CD14-positive monocyte (primary cell): ENCODE data around the gene VWA5B1. TPM values are rescaled to one million over a fixed set of nuclear protein-coding genes. Genes with fewer than 3 reads are reported as not detected.

ENCODE experiments used
- DNase-seq, 3 donors: peaks; one replicate each; pipeline ENCODE4 v3.0.0-alpha.2; 2011 to 2022
- H2AFZ ChIP-seq: 2 replicates; pipeline ENCODE4 v1.6.0; 2012; ENCODE audit warnings: mild to moderate bottlenecking, low read depth, low read length, inconsistent platforms; ENCODE audit not compliant: insufficient read depth, poor library complexity, severe bottlenecking
- H3K27ac ChIP-seq, 2 donors: 1 replicate in 1 of 2; 2 replicates in 1 of 2; pipeline ENCODE4 v1.5.1; 2012 to 2013; ENCODE audit warnings: low read length in 2 of 2, control low read depth in 1 of 2, inconsistent platforms in 1 of 2, low read depth in 1 of 2, mild to moderate bottlenecking in 1 of 2
- H3K27me3 ChIP-seq, 2 donors: one replicate each; pipeline versions ENCODE4 v1.6.0 to v1.6.1; 2011 to 2013; ENCODE audit warnings: low read length in 2 of 2; ENCODE audit not compliant: control insufficient read depth in 2 of 2, insufficient read depth in 2 of 2
- H3K36me3 ChIP-seq, 2 donors: replicated peaks in 1 of 2; 1 replicate in 1 of 2; 2 replicates in 1 of 2; pipeline versions ENCODE4 v1.5.1 to v1.6.1; 2012 to 2013; ENCODE audit warnings: low read length in 2 of 2, control low read depth in 1 of 2, inconsistent platforms in 1 of 2, mild to moderate bottlenecking in 1 of 2; ENCODE audit not compliant: insufficient read depth in 2 of 2, control insufficient read depth in 1 of 2
- H3K4me1 ChIP-seq, 2 donors: 1 replicate in 1 of 2; 2 replicates in 1 of 2; pipeline versions ENCODE4 v1.5.1 to v1.6.1; 2012 to 2013; ENCODE audit warnings: low read length in 2 of 2, control low read depth in 1 of 2, inconsistent platforms in 1 of 2, mild to moderate bottlenecking in 1 of 2, moderate library complexity in 1 of 2; ENCODE audit not compliant: insufficient read depth in 2 of 2, control insufficient read depth in 1 of 2
- H3K4me2 ChIP-seq: replicated peaks from 2 replicates; pipeline ENCODE3; 2012; ENCODE audit warnings: low read length, moderate library complexity, mild to moderate bottlenecking; ENCODE audit not compliant: poor library complexity, severe bottlenecking; ENCODE audit errors: extremely low read depth
- H3K4me3 ChIP-seq, 3 experiments: fragments of 200-600 bp in 1 of 3; sonication (generic) in 1 of 3; replicated peaks in 1 of 3; 1 replicate in 2 of 3; 2 replicates in 1 of 3; pipeline ENCODE4 v1.5.1; 2011 to 2013; ENCODE audit warnings: low read length in 3 of 3, mild to moderate bottlenecking in 3 of 3, control low read depth in 2 of 3, low read depth in 2 of 3, inconsistent platforms in 1 of 3, moderate library complexity in 1 of 3
- H3K79me2 ChIP-seq: 2 replicates; pipeline ENCODE4 v1.6.0; 2012; ENCODE audit warnings: mild to moderate bottlenecking, control low read depth, inconsistent platforms, low read length, moderate library complexity; ENCODE audit not compliant: insufficient read depth
- H3K9ac ChIP-seq: 2 replicates; pipeline ENCODE4 v1.6.0; 2017; ENCODE audit warnings: low read length, mild to moderate bottlenecking; ENCODE audit not compliant: insufficient read depth, poor library complexity, severe bottlenecking
- H3K9me3 ChIP-seq, 2 donors: replicated peaks in 1 of 2; 1 replicate in 1 of 2; 2 replicates in 1 of 2; pipeline versions ENCODE4 v1.5.1 to v1.6.1; 2012 to 2013; ENCODE audit warnings: low read length in 2 of 2, control low read depth in 1 of 2; ENCODE audit not compliant: control insufficient read depth in 1 of 2, insufficient read depth in 1 of 2
- H4K20me1 ChIP-seq: 2 replicates; pipeline ENCODE4 v1.6.0; 2012; ENCODE audit warnings: mild to moderate bottlenecking, low read length, control low read depth, moderate library complexity; ENCODE audit not compliant: insufficient read depth
- H3K27ac Mint-ChIP-seq, 7 donors: one replicate each; pipeline ENCODE4 v1.8.0; 2020; ENCODE audit warnings: mild to moderate bottlenecking in 7 of 7, mixed read lengths in 7 of 7, moderate library complexity in 6 of 7, inconsistent platforms in 2 of 7
- H3K27me3 Mint-ChIP-seq, 3 donors: one replicate each; pipeline ENCODE4 v1.8.0; 2021 to 2022; ENCODE audit warnings: low read depth in 3 of 3, mild to moderate bottlenecking in 3 of 3, mixed read lengths in 3 of 3, moderate library complexity in 3 of 3, inconsistent platforms in 1 of 3
- H3K36me3 Mint-ChIP-seq, 2 donors: one replicate each; pipeline ENCODE4 v1.8.0; 2020; ENCODE audit warnings: mixed read lengths in 2 of 2, inconsistent platforms in 1 of 2, mild to moderate bottlenecking in 1 of 2
- H3K4me1 Mint-ChIP-seq: one replicate; pipeline ENCODE4 v1.8.0; 2020; ENCODE audit warnings: mild to moderate bottlenecking, mixed read lengths
- H3K4me3 Mint-ChIP-seq, 2 donors: one replicate each; pipeline ENCODE4 v1.8.0; 2020; ENCODE audit warnings: mild to moderate bottlenecking in 2 of 2, mixed read lengths in 2 of 2, moderate library complexity in 1 of 2
- H3K9me3 Mint-ChIP-seq, 7 donors: one replicate each; pipeline ENCODE4 v1.8.0; 2020 to 2022; ENCODE audit warnings: mixed read lengths in 7 of 7, mild to moderate bottlenecking in 6 of 7, moderate library complexity in 6 of 7, inconsistent platforms in 2 of 7
- CTCF ChIP-seq: fragments of 200-600 bp; IDR thresholded peaks from one replicate; pipeline ENCODE4 v1.8.0; 2022; ENCODE audit warnings: antibody characterized with exemption, mild to moderate bottlenecking
- WGBS: methylation state at CpG from one replicate; pipeline ENCODE4 v1.1.5; 2013; ENCODE audit warnings: missing lambda C conversion rate; ENCODE audit not compliant: insufficient coverage; 5-methylcytosine and 5-hydroxymethylcytosine counted together
- intact Hi-C, 2 donors: fragments of 100-400 bp; cut with micrococcal nuclease; formaldehyde crosslinking; loops; one replicate each; pipeline versions ENCODE4 v1.15.0 to v1.15.1; 2023
- polyA plus RNA-seq, 3 donors: library from polyadenylated mRNA; depleted of rRNA in 1 of 3; unstranded in 2 of 3; stranded (reverse) in 1 of 3; fragments of 300-500 nt in 2 of 3; fragments of >200 nt in 1 of 3; fragmentation: Illumina TruSeq in 2 of 3; gene quantifications; 1 replicate in 2 of 3; 2 replicates in 1 of 3; pipeline ENCODE4 v1.2.3, GENCODE V29; 2012 to 2021

VWA5B1 gene
- polyA plus RNA-seq, 3 donors = not detected

- Mint-ChIP-seq H3K9me3 (peaks cover 7 to 22% (median 9%) of the 10 kb centered on the region in 7 donors), H3K27me3 (peaks cover 27 to 51% (median 31%) of the 10 kb centered on the region in 3 donors), H3K27ac (no peak overlapping the region), H3K4me3 (no peak overlapping the region), H3K4me1 (no peaks in the 10 kb centered on the region), H3K36me3 (no peaks in the 10 kb centered on the region)
- TF ChIP-seq CTCF = no peak
- 61% methylated on average over 15 of the region's 17 CpGs for WGBS
- Histone ChIP-seq H3K4me3 (no peak overlapping the region), H4K20me1 (no peaks in the 10 kb centered on the region), H3K4me2 (no peak overlapping the region), H3K27me3 (peaks cover 0 to 25% of the 10 kb centered on the region in 2 donors), H2AFZ (no peak overlapping the region), H3K79me2 (no peaks in the 10 kb centered on the region), H3K4me1 (no peaks in the 10 kb centered on the region), H3K9me3 (peaks cover 2 to 7% of the 10 kb centered on the region in 2 donors), H3K9ac (no peak overlapping the region), H3K36me3 (no peaks in the 10 kb centered on the region), H3K27ac (no peak overlapping the region)
- intact Hi-C loops = no loop called here
- DNase-seq = no peak
Measured at GRCh38 chr1:20342294-20343148, 51.8 kb downstream of the VWA5B1 start.

- no peak overlapping the region for H3K9ac ChIP-seq
- no peak overlapping the region for H3K27ac Mint-ChIP-seq
Measured at GRCh38 chr1:20343149-20343937, 52.7 kb downstream of the VWA5B1 start.

More at GRCh38 chr1:20343149-20343937, 52.7 kb downstream of the VWA5B1 start:
- Histone ChIP-seq H2AFZ (no peak overlapping the region), H3K4me2 (no peak overlapping the region), H3K79me2 (no peaks in the 10 kb centered on the region), H3K36me3 (no peaks in the 10 kb centered on the region), H3K9me3 (peaks cover 2 to 7% of the 10 kb centered on the region in 2 donors), H4K20me1 (no peaks in the 10 kb centered on the region), H3K27me3 (peaks cover 0 to 25% of the 10 kb centered on the region in 2 donors), H3K27ac (no peak overlapping the region), H3K4me3 (no peak overlapping the region), H3K4me1 (no peaks in the 10 kb centered on the region)
- Mint-ChIP-seq H3K9me3 (peaks cover 7 to 25% (median 9%) of the 10 kb centered on the region in 7 donors), H3K27me3 (peaks cover 27 to 47% (median 34%) of the 10 kb centered on the region in 3 donors), H3K4me3 (peak overlapping the region in 1 of 2 donors; percentile 59), H3K36me3 (no peaks in the 10 kb centered on the region), H3K4me1 (no peaks in the 10 kb centered on the region)
- intact Hi-C loops = no loop called here
- 11% methylated on average over 22 of the region's 59 CpGs for WGBS
- DNase-seq = no peak
- no peak for TF ChIP-seq CTCF
